Posterior vena cava (tissue), 2 donors: Measurements from ENCODE around the gene LDLRAD3. TPM values are rescaled to one million over a fixed set of nuclear protein-coding genes. Genes with fewer than 3 reads are reported as not detected.

Source experiments
- microRNA-seq, 2 donors: library from miRNA; unstranded; fragments of <30 nt; microRNA quantifications; one replicate each; pipeline ENCODE4 v1.2.0, GENCODE V29; 2020 to 2021; ENCODE audit warnings: borderline microRNAs expressed in 2 of 2
- total RNA-seq, 2 donors: library from RNA; stranded (reverse); fragmentation: NEBNext Ultra II Directional; extraction: Animal tissue kit (Norgen Biotek cat#: 25700); gene quantifications; one replicate each; pipeline ENCODE4 v1.2.1, GENCODE V29; 2021
- donor health status: DM: yes; HTN: yes; CAD: no.
- donor health status: DM: yes; HTN: yes; CAD: no.

The LDLRAD3 gene
- total RNA-seq, 2 donors from 2014 or later = 12.4 to 18.4 TPM

Small RNAs within 50 kb of the gene (microRNA-seq; reads per million reads assigned to microRNA genes)
- gene MIR3973 = 0 reads per million in 2 donors
